Ectodermal cell (in vitro differentiated cells): Measurements from ENCODE around the gene PMS2. TPM values are rescaled to one million over a fixed set of nuclear protein-coding genes. Genes with fewer than 3 reads are reported as not detected.
"Not testable (repeated sequence)": the region's sequence is repeated elsewhere in the genome, so short reads cannot be mapped to it uniquely, and the experiment has no call there.

Experiments used
- H3K27ac ChIP-seq: 2 replicates; pipeline ENCODE4 v1.7.0; 2013; ENCODE audit warnings: mild to moderate bottlenecking, low read depth, low read length; ENCODE audit not compliant: insufficient read depth, poor library complexity, severe bottlenecking
- H3K27me3 ChIP-seq: 2 replicates; pipeline ENCODE4 v1.7.0; 2013; ENCODE audit warnings: mild to moderate bottlenecking, low read length; ENCODE audit not compliant: insufficient read depth, control insufficient read depth, poor library complexity, severe bottlenecking
- H3K36me3 ChIP-seq: one replicate; pipeline ENCODE4 v1.7.0; 2013; ENCODE audit warnings: low read length; ENCODE audit not compliant: control insufficient read depth, insufficient read depth
- H3K4me1 ChIP-seq: one replicate; pipeline ENCODE4 v1.7.0; 2013; ENCODE audit warnings: low read length; ENCODE audit not compliant: control insufficient read depth, insufficient read depth
- H3K4me3 ChIP-seq: 2 replicates; pipeline ENCODE4 v1.7.0; 2013; ENCODE audit warnings: low read depth, low read length, control low read depth; ENCODE audit not compliant: insufficient read depth
- H3K9me3 ChIP-seq: 2 replicates; pipeline ENCODE4 v1.7.0; 2013; ENCODE audit warnings: mild to moderate bottlenecking, low read length, moderate library complexity; ENCODE audit not compliant: control insufficient read depth
- WGBS, 2 experiments: methylation state at CpG; one replicate each; pipeline ENCODE4 v1.1.7; 2013; ENCODE audit warnings: missing lambda C conversion rate in 2 of 2; 5-methylcytosine and 5-hydroxymethylcytosine counted together
- polyA plus RNA-seq, 4 experiments: library from polyadenylated mRNA; stranded (reverse); fragments of 50-300 nt; gene quantifications; one replicate each; pipeline ENCODE4 v1.2.3, GENCODE V29; 2013

Gene PMS2
- 21.9 TPM for polyA plus RNA-seq (2013, experiment 1 of 4)
- 23.8 TPM for polyA plus RNA-seq (2013, experiment 2 of 4)
- 14.8 TPM for polyA plus RNA-seq (2013, experiment 3 of 4)
- 15.9 TPM for polyA plus RNA-seq (2013, experiment 4 of 4)

- Histone ChIP-seq H3K4me1 (no peaks in the 10 kb centered on the region), H3K27me3 (no peaks in the 10 kb centered on the region), H3K36me3 (peaks cover 5% of the 10 kb centered on the region), H3K27ac (peak within 1 kb of the TSS; percentile 98), H3K4me3 (peak within 1 kb of the TSS; percentile 70), H3K9me3 (no peaks in the 10 kb centered on the region)
- 0% methylated on average over 84 of the region's 84 CpGs for WGBS, 2 experiments
These were observed at the start of gene PMS2, which contains the start of gene AIMP2 for GRCh38 chr7:6008668-6009611. Gene PMS2 (minus strand): TSS chr7:6009049. CDS start chr7:6009019, 30 bp downstream. Gene AIMP2 (plus strand): TSS chr7:6009272. CDS start chr7:6009364, 92 bp downstream.

- H3K4me1 ChIP-seq: peaks cover 5% of the 10 kb centered on the region
- peaks cover 9% of the 10 kb centered on the region for H3K36me3 ChIP-seq
- H3K9me3 ChIP-seq: no peaks in the 10 kb centered on the region
- 80 to 85% methylated on average over 12 to 13 of the region's 14 CpGs for WGBS, 2 experiments
- H3K4me3 ChIP-seq: peak overlapping the region; percentile 76
- H3K27me3 ChIP-seq: no peaks in the 10 kb centered on the region
- no peak overlapping the region for H3K27ac ChIP-seq
These were observed 48.7 kb upstream of the PMS2 start for GRCh38 chr7:6057316-6058129.

DNA sequence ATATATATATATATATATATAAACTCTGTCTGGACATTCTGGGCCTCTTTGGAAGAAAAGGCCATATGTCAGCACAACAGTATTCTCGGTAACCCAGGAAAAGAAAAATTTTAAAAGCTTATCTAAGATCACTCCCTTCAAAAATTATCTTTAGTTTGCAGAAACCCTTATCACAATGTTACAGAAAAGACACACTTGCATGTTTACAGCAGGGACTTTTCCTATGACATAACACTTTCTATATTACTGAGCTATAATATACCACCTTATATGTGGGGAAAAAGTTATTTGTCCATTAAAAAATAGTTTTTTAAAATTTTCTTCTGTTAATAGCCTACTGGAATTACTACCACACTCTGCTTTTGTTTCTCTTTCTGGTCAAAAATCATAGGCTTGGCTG lies 47.8 kb upstream of the PMS2 start:
- Histone ChIP-seq H3K4me3 (no peak overlapping the region), H3K27me3 (no peaks in the 10 kb centered on the region), H3K36me3 (peaks cover 9% of the 10 kb centered on the region), H3K4me1 (peaks cover 5% of the 10 kb centered on the region), H3K9me3 (no peaks in the 10 kb centered on the region), H3K27ac (no peak overlapping the region)
- 94 to 96% methylated on average over 1 of the region's 1 CpG for WGBS, 2 experiments

- peaks cover 17% of the 10 kb centered on the region for H3K36me3 ChIP-seq
- 88 to 93% methylated on average over 9 of the region's 9 CpGs for WGBS, 2 experiments
- H3K27me3 ChIP-seq, H3K9me3 ChIP-seq, H3K4me1 ChIP-seq, H3K4me3 ChIP-seq, H3K27ac ChIP-seq: not testable (repeated sequence)
These were observed 42.3 kb upstream of the PMS2 start for GRCh38 chr7:6051185-6051584.

DNA sequence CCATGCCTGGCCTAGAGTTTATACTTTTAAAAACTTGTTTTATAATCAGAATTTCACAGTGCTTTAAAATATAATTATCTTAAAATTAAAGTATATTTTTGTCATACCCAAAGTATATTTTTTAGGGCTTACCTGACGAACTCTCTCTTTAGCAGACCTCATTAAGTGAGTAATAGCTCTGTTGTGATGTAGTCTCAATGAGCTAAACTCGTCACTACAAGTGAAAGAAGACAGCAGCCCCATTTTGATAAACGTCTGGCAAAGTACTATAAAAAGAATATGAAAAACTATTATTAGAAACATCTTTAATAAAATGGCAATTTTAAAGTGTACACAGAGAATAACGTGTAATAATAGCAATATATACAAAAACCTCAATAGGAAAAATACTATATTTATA lies 40.9 kb upstream of the PMS2 start:
- Histone ChIP-seq H3K36me3 (peaks cover 17% of the 10 kb centered on the region), H3K4me3 (no peak overlapping the region), H3K9me3 (no peaks in the 10 kb centered on the region), H3K4me1 (no peaks in the 10 kb centered on the region), H3K27ac (no peak overlapping the region), H3K27me3 (no peaks in the 10 kb centered on the region)
- WGBS, 2 experiments: 100% methylated on average over 3 of the region's 4 CpGs; no CpG with 5 or more reads in 1 of the 2 experiments

DNA sequence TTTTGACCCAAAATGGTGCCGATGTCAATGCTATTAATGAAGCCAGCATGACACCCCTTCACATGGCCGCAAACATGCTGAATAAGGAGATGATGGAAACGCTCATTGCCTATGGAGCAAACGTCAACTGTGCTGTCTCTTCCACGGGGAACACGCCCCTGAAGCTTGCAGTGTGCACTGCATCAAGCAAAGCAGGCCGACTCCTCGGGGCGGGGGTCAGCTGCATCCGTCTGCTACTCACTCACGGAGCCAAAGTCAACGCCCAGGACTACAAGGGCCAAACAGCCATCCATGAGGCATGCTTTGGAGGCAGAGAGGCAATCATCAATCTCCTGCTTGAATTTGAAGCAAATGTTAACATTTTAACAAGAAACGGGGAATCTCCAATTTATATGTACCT lies 26.8 kb upstream of the PMS2 start:
- H3K9me3 ChIP-seq: no peaks in the 10 kb centered on the region
- H3K36me3 ChIP-seq: peaks cover 32% of the 10 kb centered on the region
- H3K4me1 ChIP-seq: no peaks in the 10 kb centered on the region
- 94 to 96% methylated on average over 13 of the region's 13 CpGs for WGBS, 2 experiments
- H3K27ac ChIP-seq: no peak overlapping the region
- H3K4me3 ChIP-seq: no peak overlapping the region
- no peaks in the 10 kb centered on the region for H3K27me3 ChIP-seq

- Histone ChIP-seq H3K4me3 (no peak overlapping the region), H3K27me3 (no peaks in the 10 kb centered on the region), H3K9me3 (no peaks in the 10 kb centered on the region), H3K4me1 (no peaks in the 10 kb centered on the region), H3K36me3 (peaks cover 29% of the 10 kb centered on the region), H3K27ac (no peak overlapping the region)
- WGBS, 2 experiments: 97 to 98% methylated on average over 10 of the region's 10 CpGs
These were observed 26.3 kb upstream of the PMS2 start for GRCh38 chr7:6035165-6035564.

DNA sequence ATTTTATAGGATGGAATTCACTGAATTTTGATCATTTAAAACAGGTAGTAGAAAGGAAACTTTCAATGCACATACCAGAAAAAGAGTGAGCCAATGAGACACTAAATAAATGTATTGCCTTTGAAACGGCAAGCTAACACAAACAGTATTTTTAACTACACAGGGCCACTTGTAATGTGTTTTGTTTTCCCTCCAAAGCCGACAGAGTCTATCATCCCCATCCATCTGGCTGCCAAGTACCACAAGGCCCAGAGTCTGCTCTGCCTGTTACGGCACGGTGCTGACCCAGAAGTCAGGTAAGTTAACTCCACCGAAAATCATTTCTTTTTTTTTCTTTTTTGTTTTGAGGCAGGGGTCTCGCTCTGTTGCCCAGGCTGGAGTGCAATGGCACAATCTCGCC lies 23.8 kb upstream of the PMS2 start:
- no peaks in the 10 kb centered on the region for H3K4me1 ChIP-seq
- no peak overlapping the region for H3K4me3 ChIP-seq
- H3K27me3 ChIP-seq: no peaks in the 10 kb centered on the region
- no peak overlapping the region for H3K27ac ChIP-seq
- H3K9me3 ChIP-seq: no peaks in the 10 kb centered on the region
- 92 to 93% methylated on average over 7 of the region's 7 CpGs for WGBS, 2 experiments
- H3K36me3 ChIP-seq: peaks cover 22% of the 10 kb centered on the region

- Histone ChIP-seq H3K9me3 (no peaks in the 10 kb centered on the region), H3K27ac (no peak overlapping the region), H3K4me3 (no peak overlapping the region), H3K27me3 (no peaks in the 10 kb centered on the region), H3K36me3 (peaks cover 23% of the 10 kb centered on the region), H3K4me1 (no peaks in the 10 kb centered on the region)
- WGBS, 2 experiments: 96 to 100% methylated on average over 5 of the region's 5 CpGs
These were observed 23.3 kb upstream of the PMS2 start for GRCh38 chr7:6032167-6032566.

DNA sequence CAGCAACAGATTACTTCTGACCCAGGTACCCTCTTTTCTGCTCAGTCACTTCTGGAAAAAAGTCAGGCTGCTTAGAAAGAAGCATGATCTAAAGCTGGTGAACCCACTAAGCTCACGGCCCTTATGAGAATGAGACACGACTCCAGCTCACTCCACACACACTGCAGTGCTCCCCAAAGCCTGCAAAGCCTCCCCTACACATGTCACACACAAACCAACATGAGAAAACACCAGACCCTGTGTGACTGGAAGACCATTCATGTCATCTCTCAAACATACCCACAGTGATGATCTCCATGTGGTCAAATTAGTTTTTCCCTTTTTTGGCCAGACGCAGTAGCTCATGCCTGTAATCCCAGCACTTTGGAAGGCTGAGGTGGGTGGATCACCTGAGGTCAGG lies 22.7 kb upstream of the PMS2 start:
- H3K9me3 ChIP-seq: no peaks in the 10 kb centered on the region

More for the DNA sequence above, 22.7 kb upstream of the PMS2 start:
- H3K4me1 ChIP-seq: no peaks in the 10 kb centered on the region
- no peak overlapping the region for H3K27ac ChIP-seq
- WGBS, 2 experiments: 92 to 96% methylated on average over 3 of the region's 3 CpGs
- H3K27me3 ChIP-seq: no peaks in the 10 kb centered on the region
- peaks cover 29% of the 10 kb centered on the region for H3K36me3 ChIP-seq
- H3K4me3 ChIP-seq: no peak overlapping the region
